A549 (cell line): Measurements from ENCODE around the gene CNNM3. TPM values are rescaled to one million over a fixed set of nuclear protein-coding genes. Genes with fewer than 3 reads are reported as not detected.

ENCODE experiments used
- ATAC-seq, 2 experiments: fragments of 200-7000 bp in 1 of 2; fragments of >200 bp in 1 of 2; cut with Nextera tagmentation in 1 of 2; cut with Tn5 transposase in 1 of 2; 3 replicates each; pipeline versions ENCODE4 v1.8.0 to v1.9.1; 2018 to 2020; ENCODE audit warnings: mild to moderate bottlenecking in 1 of 2, moderate library complexity in 1 of 2
- CTCF ChIA-PET: fragments of 300-600 bp; sonication (Branson Sonifier 250); formaldehyde crosslinking; extraction: SDS; loops from one replicate; lab custom pipeline; 2021; ENCODE audit warnings: antibody characterized with exemption, inconsistent platforms; lab: Yijun Ruan, JAX
- POLR2A ChIA-PET: fragments of 350-600 bp; formaldehyde crosslinking; extraction: SDS; loops from one replicate; lab custom pipeline; 2021; ENCODE audit warnings: antibody characterized with exemption, inconsistent platforms; lab: Yijun Ruan, JAX
- DNase-seq, 2 experiments: peaks; one replicate each; pipeline versions ENCODE4 v3.0.0 to v3.0.0-alpha.2; 2011 to 2016; ENCODE audit warnings: low read depth in 1 of 2, low spot score in 1 of 2
- FAIRE-seq: peaks from 2 replicates; lab custom pipeline; 2011; peaks lifted over from hg19 to GRCh38; lab: Jason Lieb, UNC
- H3K27ac ChIP-seq, 2 experiments: fragments of >200 bp; sonication (Bioruptor Twin); formaldehyde crosslinking; 3 replicates each; pipeline ENCODE4 v1.5.1; 2016 to 2017
- H3K4me1 ChIP-seq: fragments of >200 bp; sonication (Bioruptor Twin); formaldehyde crosslinking; 3 replicates; pipeline ENCODE4 v1.6.1; 2016
- H3K4me2 ChIP-seq: fragments of >200 bp; sonication (Bioruptor Twin); formaldehyde crosslinking; 3 replicates; pipeline ENCODE4 v1.6.1; 2016
- H3K4me3 ChIP-seq: fragments of >200 bp; sonication (Bioruptor Twin); formaldehyde crosslinking; 3 replicates; pipeline ENCODE4 v1.5.1; 2016
- H3K9me3 ChIP-seq: fragments of >200 bp; sonication (Bioruptor Twin); formaldehyde crosslinking; 3 replicates; pipeline ENCODE4 v1.6.1; 2016
- CBX2 ChIP-seq: fragments of 200-600 bp; sonication (generic); IDR thresholded peaks from 2 replicates; pipeline ENCODE4 v1.6.1; 2016; ENCODE audit warnings: low read depth, mild to moderate bottlenecking, borderline replicate concordance
- CBX8 ChIP-seq: fragments of 200-600 bp; sonication (generic); IDR thresholded peaks from 2 replicates; pipeline ENCODE4 v1.6.1; 2016
- CEBPB ChIP-seq, 2 experiments: fragments of >200 bp in 1 of 2; sonication (Bioruptor Twin) in 1 of 2; formaldehyde crosslinking in 1 of 2; IDR thresholded peaks; 2 replicates each; pipeline ENCODE4 v1.6.1; 2012 to 2016
- EHF ChIP-seq: fragments of 250-450 bp; sonication (Bioruptor Pico); IDR thresholded peaks from 2 replicates; pipeline ENCODE4 v1.5.0; 2020; ENCODE audit warnings: mild to moderate bottlenecking
- EHMT2 ChIP-seq: fragments of 200-600 bp; sonication (generic); IDR thresholded peaks from 2 replicates; pipeline ENCODE4 v1.6.1; 2016; ENCODE audit warnings: antibody characterized with exemption, low read depth, mild to moderate bottlenecking, moderate library complexity
- ELK1 ChIP-seq: fragments of 150-350 bp; IDR thresholded peaks from 2 replicates; pipeline ENCODE4 v1.6.1; 2014; ENCODE audit warnings: low read depth, mild to moderate bottlenecking, low read length
- FOSL2 ChIP-seq, 2 experiments: fragments of 450-650 bp in 1 of 2; fragments of >200 bp in 1 of 2; sonication (Bioruptor Twin) in 1 of 2; formaldehyde crosslinking; IDR thresholded peaks; 2 replicates each; pipeline versions ENCODE4 v1.5.0 to v1.6.1; 2016 to 2020; ENCODE audit warnings: mild to moderate bottlenecking in 1 of 2, moderate library complexity in 1 of 2
- HEYL ChIP-seq: fragments of 250-450 bp; sonication (Bioruptor Pico); IDR thresholded peaks from 2 replicates; pipeline ENCODE4 v1.8.0; 2021; ENCODE audit warnings: mild to moderate bottlenecking, moderate library complexity
- MAX ChIP-seq: IDR thresholded peaks from 2 replicates; pipeline ENCODE4 v1.6.1; 2012
- POLR2AphosphoS2 ChIP-seq: conservative IDR thresholded peaks from 2 replicates; pipeline ENCODE4 v1.6.1; 2012; ENCODE audit warnings: low read length, improper control_type of control experiment, inconsistent platforms
- SMC3 ChIP-seq: fragments of >200 bp; sonication (Bioruptor Twin); formaldehyde crosslinking; IDR thresholded peaks from 3 replicates; pipeline ENCODE4 v1.6.1; 2018; ENCODE audit warnings: inconsistent platforms
- TFCP2L1 ChIP-seq: fragments of 250-450 bp; sonication (Bioruptor Pico); IDR thresholded peaks from 2 replicates; pipeline ENCODE4 v1.5.0; 2021; ENCODE audit warnings: mild to moderate bottlenecking
- ZC3H11A ChIP-seq: fragments of 450-650 bp; IDR thresholded peaks from 2 replicates; pipeline ENCODE4 v1.6.1; 2014; ENCODE audit warnings: antibody characterized with exemption, mild to moderate bottlenecking
- ZFP36 ChIP-seq: fragments of 450-650 bp; IDR thresholded peaks from 2 replicates; pipeline ENCODE4 v1.6.1; 2014; ENCODE audit warnings: borderline replicate concordance; ENCODE audit not compliant: partially characterized antibody
- WGBS: methylation state at CpG from one replicate; pipeline ENCODE4 v1.1.6; 2017; ENCODE audit errors: missing lambda C conversion rate; 5-methylcytosine and 5-hydroxymethylcytosine counted together
- polyA plus RNA-seq, 4 experiments: library from polyadenylated mRNA; depleted of rRNA in 3 of 4; stranded (reverse); fragments of >200 nt; fragmentation: RNase III in 1 of 4; extraction: RNeasy Plus Mini Kit Qiagen cat#74134 plus additional on column Dnase treatment in 1 of 4; gene quantifications; 2 replicates in 3 of 4; 3 replicates in 1 of 4; pipeline ENCODE4 v1.2.3, GENCODE V29; 2011 to 2017
- TF ChIP-seq, protein P1 (sequence below): IDR thresholded peaks from 2 replicates; pipeline ENCODE4 v1.6.1; 2012

Gene CNNM3
- polyA plus RNA-seq, 2 of the 4 experiments (the other 2 are of a cell fraction), result 11.8 to 14.1 TPM

- CTCF ChIA-PET, result interaction anchor here (1.1 to 4.8 kb wide), 3 partner anchors 9 to 72 kb away, joined by 3 to 28 read pairs (median 6); no protein-coding TSS in a partner anchor
- H3K4me3 ChIP-seq, result no peak overlapping the region
- H3K9me3 ChIP-seq, result no peaks in the 10 kb centered on the region
- FAIRE-seq, result no peak
- H3K4me1 ChIP-seq, result no peaks in the 10 kb centered on the region
- no peak overlapping the region for H3K27ac ChIP-seq
- TF ChIP-seq CBX2 (no peak), FOSL2 (IDR thresholded peaks at IDR 0.05) (no peak), FOSL2 (CRISPR knock-in tag; IDR thresholded peaks at IDR 0.05) (no peak), ELK1 (no peak), MAX (no peak), EHMT2 (no peak), POLR2AphosphoS2 (no peak), HEYL (CRISPR knock-in tag) (no peak)
- TF ChIP-seq, protein P1, sequence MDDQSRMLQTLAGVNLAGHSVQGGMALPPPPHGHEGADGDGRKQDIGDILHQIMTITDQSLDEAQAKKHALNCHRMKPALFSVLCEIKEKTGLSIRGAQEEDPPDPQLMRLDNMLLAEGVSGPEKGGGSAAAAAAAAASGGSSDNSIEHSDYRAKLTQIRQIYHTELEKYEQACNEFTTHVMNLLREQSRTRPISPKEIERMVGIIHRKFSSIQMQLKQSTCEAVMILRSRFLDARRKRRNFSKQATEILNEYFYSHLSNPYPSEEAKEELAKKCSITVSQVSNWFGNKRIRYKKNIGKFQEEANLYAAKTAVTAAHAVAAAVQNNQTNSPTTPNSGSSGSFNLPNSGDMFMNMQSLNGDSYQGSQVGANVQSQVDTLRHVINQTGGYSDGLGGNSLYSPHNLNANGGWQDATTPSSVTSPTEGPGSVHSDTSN, result no peak
- TF ChIP-seq, all 56 proteins: peak for 0
- WGBS, result 76% methylated on average over 13 of the region's 18 CpGs
- no peak for ATAC-seq
- no peak overlapping the region for H3K4me2 ChIP-seq
- POLR2A ChIA-PET, result no interaction called here
- no peak for DNase-seq
These were observed 63.5 kb downstream of the CNNM3 start for GRCh38 chr2:96879545-96880040.

GRCh38 chr2:96880891-96881273 is 64.8 kb downstream of the CNNM3 start:
- H3K4me1 ChIP-seq, result no peaks in the 10 kb centered on the region
- POLR2A ChIA-PET, result no interaction called here
- FAIRE-seq (no peak), ATAC-seq (no peak), DNase-seq (no peak)
- no peaks in the 10 kb centered on the region for H3K9me3 ChIP-seq
- H3K4me3 ChIP-seq, result no peak overlapping the region
- 65% methylated on average over 6 of the region's 6 CpGs for WGBS
- H3K27ac ChIP-seq, result no peak overlapping the region
- H3K4me2 ChIP-seq, result no peak overlapping the region
- CTCF ChIA-PET, result interaction anchor here (2.0 to 4.8 kb wide), 2 partner anchors 12 to 70 kb away, joined by 6 to 28 read pairs; no protein-coding TSS in a partner anchor
- TF ChIP-seq CBX8 (no peak), MAX (no peak)

GRCh38 chr2:96881349-96882195 is 65.5 kb downstream of the CNNM3 start:
- ChIA-PET POLR2A (no interaction called here), CTCF (interaction anchor here (1.0 to 4.8 kb wide), 5 partner anchors 8 to 13 kb away, joined by 3 to 28 read pairs (median 5); no protein-coding TSS in a partner anchor)
- FAIRE-seq, result no peak
- WGBS, result 64% methylated on average over 10 of the region's 10 CpGs
- Histone ChIP-seq H3K9me3 (no peaks in the 10 kb centered on the region), H3K4me2 (no peak overlapping the region), H3K4me3 (no peak overlapping the region), H3K4me1 (no peaks in the 10 kb centered on the region), H3K27ac (no peak overlapping the region)
- ATAC-seq, result no peak
- TF ChIP-seq SMC3 (no peak), TFCP2L1 (CRISPR knock-in tag) (no peak)
- no peak for DNase-seq

DNA sequence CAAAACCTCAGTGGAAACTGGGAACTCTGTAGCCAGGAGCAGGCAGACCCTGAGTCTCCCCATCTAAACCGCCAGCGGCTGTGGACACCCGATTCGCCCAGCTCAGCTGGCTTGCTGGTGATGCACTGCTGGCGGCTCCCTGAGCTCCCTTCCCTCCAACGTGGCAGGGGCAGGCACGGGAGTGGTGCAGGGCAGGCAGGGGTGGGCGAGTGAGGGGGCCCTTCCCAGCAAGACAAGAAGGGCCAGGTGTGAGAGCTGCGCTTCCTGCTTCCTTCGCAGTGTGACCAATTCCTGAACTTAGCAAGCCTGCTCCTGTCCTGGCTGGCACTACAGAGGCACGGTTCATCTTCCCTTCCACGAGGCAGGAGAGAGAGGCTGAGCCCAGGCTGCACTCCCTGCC is 66.2 kb downstream of the CNNM3 start:
- ATAC-seq, result no peak
- CTCF ChIA-PET, result interaction anchor here (1.0 to 1.7 kb wide), 4 partner anchors 9 to 14 kb away, joined by 3 to 5 read pairs (median 5); no protein-coding TSS in a partner anchor
- H3K9me3 ChIP-seq, result no peaks in the 10 kb centered on the region
- no peaks in the 10 kb centered on the region for H3K4me1 ChIP-seq
- TF ChIP-seq HEYL (CRISPR knock-in tag), result no peak
- no peak for TF ChIP-seq CEBPB (IDR thresholded peaks at IDR 0.05)
- no peak for TF ChIP-seq ELK1
- no peak for TF ChIP-seq ZFP36
- TF ChIP-seq EHF (CRISPR knock-in tag), result no peak
- TF ChIP-seq ZC3H11A, result no peak
- no peak overlapping the region for H3K27ac ChIP-seq
- no peak overlapping the region for H3K4me3 ChIP-seq
- H3K4me2 ChIP-seq, result no peak overlapping the region
- WGBS, result 52% methylated on average over 5 of the region's 12 CpGs
- no peak for DNase-seq
- POLR2A ChIA-PET, result no interaction called here
- FAIRE-seq, result no peak
